MM.1S (cell line): ENCODE results near the gene ZNF142.

Experiments used
- DNase-seq: peaks from one replicate; pipeline ENCODE4 v3.0.0-alpha.2; 2015
- H2AFZ ChIP-seq: fragments of 300-600 bp; sonication (generic); 2 replicates; pipeline ENCODE4 v1.6.0; 2016; ENCODE audit warnings: antibody characterized with exemption, low read length
- H3F3A ChIP-seq: fragments of 300-600 bp; sonication (generic); 2 replicates; pipeline ENCODE4 v1.6.1; 2016; ENCODE audit warnings: mild to moderate bottlenecking, antibody characterized with exemption, low read length, moderate library complexity, mixed read lengths; ENCODE audit not compliant: insufficient read depth
- H3K27ac ChIP-seq: fragments of 300-600 bp; sonication (generic); 2 replicates; pipeline ENCODE4 v1.5.1; 2016; ENCODE audit warnings: mild to moderate bottlenecking, low read length
- H3K27me3 ChIP-seq: fragments of 300-600 bp; sonication (generic); replicated peaks from 2 replicates; pipeline ENCODE4 v1.6.0; 2016; ENCODE audit warnings: low read length; ENCODE audit not compliant: insufficient read depth
- H3K36me3 ChIP-seq: fragments of 300-600 bp; sonication (generic); replicated peaks from 2 replicates; pipeline ENCODE4 v1.6.1; 2016; ENCODE audit warnings: mild to moderate bottlenecking, low read length, mixed read lengths; ENCODE audit not compliant: insufficient read depth
- H3K4me1 ChIP-seq: fragments of 300-600 bp; sonication (generic); 2 replicates; pipeline ENCODE4 v1.6.1; 2016; ENCODE audit warnings: low read length, mixed read lengths
- H3K4me2 ChIP-seq: fragments of 300-600 bp; sonication (generic); 2 replicates; pipeline ENCODE4 v1.6.0; 2016; ENCODE audit warnings: low read depth, low read length
- H3K4me3 ChIP-seq: fragments of 300-600 bp; sonication (generic); 2 replicates; pipeline ENCODE4 v1.5.1; 2016; ENCODE audit warnings: low read length, mixed read lengths
- H3K79me2 ChIP-seq: fragments of 300-600 bp; sonication (generic); 2 replicates; pipeline ENCODE4 v1.6.1; 2016; ENCODE audit warnings: mixed run types, low read length, mixed read lengths
- H3K9ac ChIP-seq: fragments of 300-600 bp; sonication (generic); 2 replicates; pipeline ENCODE4 v1.6.1; 2016; ENCODE audit warnings: low read length, mixed read lengths
- H3K9me2 ChIP-seq: fragments of 300-600 bp; sonication (generic); replicated peaks from 2 replicates; pipeline ENCODE4 v1.6.1; 2016; ENCODE audit warnings: mild to moderate bottlenecking, low read length, mixed read lengths; ENCODE audit not compliant: insufficient read depth
- H3K9me3 ChIP-seq: fragments of 300-600 bp; sonication (generic); replicated peaks from 2 replicates; pipeline ENCODE4 v1.6.1; 2016; ENCODE audit warnings: mild to moderate bottlenecking, low read length, mixed read lengths; ENCODE audit not compliant: insufficient read depth
- H4K20me1 ChIP-seq: fragments of 300-600 bp; sonication (generic); 2 replicates; pipeline ENCODE4 v1.6.1; 2016; ENCODE audit warnings: mild to moderate bottlenecking, low read length, moderate library complexity, mixed read lengths; ENCODE audit not compliant: insufficient read depth
- EZH2 ChIP-seq: fragments of 300-600 bp; sonication (generic); optimal IDR thresholded peaks from 2 replicates; pipeline ENCODE3; 2017; ENCODE audit warnings: low read depth, mild to moderate bottlenecking, antibody characterized with exemption, low read length, mixed read lengths
- EZH2phosphoT487 ChIP-seq: fragments of 300-600 bp; sonication (generic); IDR thresholded peaks from 2 replicates; pipeline ENCODE4 v1.6.1; 2018; ENCODE audit warnings: antibody characterized with exemption, low read length
- TF ChIP-seq, protein P1 (sequence below): fragments of 300-600 bp; sonication (generic); IDR thresholded peaks from 2 replicates; pipeline ENCODE4 v1.5.1; 2016; ENCODE audit warnings: antibody characterized with exemption, low read length, mixed read lengths

Gene ZNF142

GRCh38 chr2:218659988-218660358, 550 bp upstream of the ZNF142 start:
- no peak for DNase-seq
- peak overlapping the region; percentile 92 for H3K4me3 ChIP-seq
- H3K9me3 ChIP-seq = no peaks in the 10 kb centered on the region
- no peaks in the 10 kb centered on the region for H3K9me2 ChIP-seq
- TF ChIP-seq, protein P1, sequence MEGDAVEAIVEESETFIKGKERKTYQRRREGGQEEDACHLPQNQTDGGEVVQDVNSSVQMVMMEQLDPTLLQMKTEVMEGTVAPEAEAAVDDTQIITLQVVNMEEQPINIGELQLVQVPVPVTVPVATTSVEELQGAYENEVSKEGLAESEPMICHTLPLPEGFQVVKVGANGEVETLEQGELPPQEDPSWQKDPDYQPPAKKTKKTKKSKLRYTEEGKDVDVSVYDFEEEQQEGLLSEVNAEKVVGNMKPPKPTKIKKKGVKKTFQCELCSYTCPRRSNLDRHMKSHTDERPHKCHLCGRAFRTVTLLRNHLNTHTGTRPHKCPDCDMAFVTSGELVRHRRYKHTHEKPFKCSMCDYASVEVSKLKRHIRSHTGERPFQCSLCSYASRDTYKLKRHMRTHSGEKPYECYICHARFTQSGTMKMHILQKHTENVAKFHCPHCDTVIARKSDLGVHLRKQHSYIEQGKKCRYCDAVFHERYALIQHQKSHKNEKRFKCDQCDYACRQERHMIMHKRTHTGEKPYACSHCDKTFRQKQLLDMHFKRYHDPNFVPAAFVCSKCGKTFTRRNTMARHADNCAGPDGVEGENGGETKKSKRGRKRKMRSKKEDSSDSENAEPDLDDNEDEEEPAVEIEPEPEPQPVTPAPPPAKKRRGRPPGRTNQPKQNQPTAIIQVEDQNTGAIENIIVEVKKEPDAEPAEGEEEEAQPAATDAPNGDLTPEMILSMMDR = no peak
- TF ChIP-seq EZH2phosphoT487 (no peak), EZH2 (no peak)
- H3K4me2 ChIP-seq = peak overlapping the region; percentile 94
- H3K27me3 ChIP-seq = no peaks in the 10 kb centered on the region
- peaks cover 13% of the 10 kb centered on the region for H3K4me1 ChIP-seq
- peak overlapping the region; percentile 86 for H2AFZ ChIP-seq
- H3K9ac ChIP-seq = peak overlapping the region; percentile 84
- peak overlapping the region; percentile 16; the same call in 1 of the 2 replicates for H3K27ac ChIP-seq
- no peaks in the 10 kb centered on the region for H3K36me3 ChIP-seq
- peaks cover 63% of the 10 kb centered on the region for H3K79me2 ChIP-seq
- H3F3A ChIP-seq = no peaks in the 10 kb centered on the region
- H4K20me1 ChIP-seq = no peaks in the 10 kb centered on the region

DNA sequence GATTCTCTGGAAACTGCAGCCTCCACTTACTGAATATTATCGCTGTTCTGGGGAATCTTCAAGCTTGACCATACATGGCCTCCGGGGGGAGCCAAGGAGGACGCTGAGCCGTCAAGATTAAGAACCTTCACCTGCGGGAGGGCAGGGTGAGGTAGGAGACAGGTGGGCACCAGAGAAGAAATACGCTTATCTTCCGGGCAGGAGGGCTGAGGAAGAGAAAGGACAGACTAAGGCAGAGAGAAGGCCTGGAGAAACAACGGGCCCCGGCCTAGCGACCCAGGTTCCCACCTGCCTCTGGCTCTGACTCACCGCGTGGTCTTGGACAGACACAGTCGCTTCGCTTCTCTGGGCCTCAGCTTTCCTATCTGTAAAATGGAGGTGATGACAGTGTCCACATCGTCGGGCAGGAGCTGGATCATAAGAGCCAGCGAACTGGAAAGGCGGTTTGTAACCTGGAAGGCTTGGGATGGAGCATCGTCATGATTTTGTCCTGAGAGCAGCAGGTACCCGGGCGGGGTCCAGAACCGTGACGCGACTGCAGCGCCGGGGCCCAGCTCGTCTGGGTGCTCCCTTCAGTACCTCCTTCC, 659 bp downstream of the ZNF142 start:
- peak overlapping the region; percentile 86 for H2AFZ ChIP-seq
- H3F3A ChIP-seq = no peaks in the 10 kb centered on the region
- TF ChIP-seq, protein P1 = peak; percentile 69
- TF ChIP-seq EZH2 = no peak
- peak; percentile 85 for DNase-seq
- peak overlapping the region; percentile 92 for H3K4me3 ChIP-seq
- no peaks in the 10 kb centered on the region for H3K36me3 ChIP-seq
- peaks cover 13% of the 10 kb centered on the region for H3K4me1 ChIP-seq
- H3K9me3 ChIP-seq = no peaks in the 10 kb centered on the region
- H3K9ac ChIP-seq = peak overlapping the region; percentile 84
- peak overlapping the region; percentile 59 for H3K4me2 ChIP-seq
- no peaks in the 10 kb centered on the region for H3K9me2 ChIP-seq
- no peaks in the 10 kb centered on the region for H3K27me3 ChIP-seq
- peaks cover 70% of the 10 kb centered on the region for H3K79me2 ChIP-seq
- peak overlapping the region; percentile 56; the same call in 1 of the 2 replicates for H3K27ac ChIP-seq
- H4K20me1 ChIP-seq = no peaks in the 10 kb centered on the region

- TF ChIP-seq EZH2 = no peak
- no peak for TF ChIP-seq EZH2phosphoT487
- TF ChIP-seq, protein P1 = no peak
Measured at GRCh38 chr2:218655751-218656150, 3.7 kb downstream of the ZNF142 start.

More at GRCh38 chr2:218655751-218656150, 3.7 kb downstream of the ZNF142 start:
- H3K9me2 ChIP-seq = no peaks in the 10 kb centered on the region
- H3K4me2 ChIP-seq = no peak overlapping the region
- no peaks in the 10 kb centered on the region for H4K20me1 ChIP-seq
- H3F3A ChIP-seq = no peaks in the 10 kb centered on the region
- no peak overlapping the region for H3K27ac ChIP-seq
- DNase-seq = no peak
- no peaks in the 10 kb centered on the region for H3K27me3 ChIP-seq
- H3K36me3 ChIP-seq = peaks cover 5% of the 10 kb centered on the region; the same call in 1 of the 2 replicates
- H3K4me3 ChIP-seq = no peak overlapping the region
- no peak overlapping the region for H2AFZ ChIP-seq
- peaks cover 67% of the 10 kb centered on the region for H3K79me2 ChIP-seq
- H3K9me3 ChIP-seq = no peaks in the 10 kb centered on the region
- H3K4me1 ChIP-seq = peaks cover 12% of the 10 kb centered on the region
- no peak overlapping the region for H3K9ac ChIP-seq
